Measurements from ENCODE around the gene SOX11.

The SOX11 gene

DNA sequence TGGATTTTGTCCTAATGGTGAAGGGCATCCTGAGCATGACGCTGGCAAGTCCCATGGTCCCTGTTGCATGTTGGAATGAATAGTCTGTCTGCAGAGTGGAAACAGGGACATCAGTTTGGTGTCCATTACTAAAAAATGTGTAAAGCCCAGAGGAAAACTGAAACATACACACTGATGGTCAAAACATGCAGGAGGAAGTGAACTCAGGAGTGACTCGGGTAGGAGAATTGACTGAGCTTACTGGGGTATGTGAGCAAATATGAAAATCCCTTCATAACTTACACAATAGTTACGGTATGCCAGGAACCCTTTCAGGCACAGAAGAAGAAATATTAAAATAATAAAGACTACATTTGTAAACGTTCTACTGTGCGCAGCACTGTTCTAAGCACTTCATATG, 5.6 kb upstream of the SOX11 start:
- TF ChIP-seq, protein P1, sequence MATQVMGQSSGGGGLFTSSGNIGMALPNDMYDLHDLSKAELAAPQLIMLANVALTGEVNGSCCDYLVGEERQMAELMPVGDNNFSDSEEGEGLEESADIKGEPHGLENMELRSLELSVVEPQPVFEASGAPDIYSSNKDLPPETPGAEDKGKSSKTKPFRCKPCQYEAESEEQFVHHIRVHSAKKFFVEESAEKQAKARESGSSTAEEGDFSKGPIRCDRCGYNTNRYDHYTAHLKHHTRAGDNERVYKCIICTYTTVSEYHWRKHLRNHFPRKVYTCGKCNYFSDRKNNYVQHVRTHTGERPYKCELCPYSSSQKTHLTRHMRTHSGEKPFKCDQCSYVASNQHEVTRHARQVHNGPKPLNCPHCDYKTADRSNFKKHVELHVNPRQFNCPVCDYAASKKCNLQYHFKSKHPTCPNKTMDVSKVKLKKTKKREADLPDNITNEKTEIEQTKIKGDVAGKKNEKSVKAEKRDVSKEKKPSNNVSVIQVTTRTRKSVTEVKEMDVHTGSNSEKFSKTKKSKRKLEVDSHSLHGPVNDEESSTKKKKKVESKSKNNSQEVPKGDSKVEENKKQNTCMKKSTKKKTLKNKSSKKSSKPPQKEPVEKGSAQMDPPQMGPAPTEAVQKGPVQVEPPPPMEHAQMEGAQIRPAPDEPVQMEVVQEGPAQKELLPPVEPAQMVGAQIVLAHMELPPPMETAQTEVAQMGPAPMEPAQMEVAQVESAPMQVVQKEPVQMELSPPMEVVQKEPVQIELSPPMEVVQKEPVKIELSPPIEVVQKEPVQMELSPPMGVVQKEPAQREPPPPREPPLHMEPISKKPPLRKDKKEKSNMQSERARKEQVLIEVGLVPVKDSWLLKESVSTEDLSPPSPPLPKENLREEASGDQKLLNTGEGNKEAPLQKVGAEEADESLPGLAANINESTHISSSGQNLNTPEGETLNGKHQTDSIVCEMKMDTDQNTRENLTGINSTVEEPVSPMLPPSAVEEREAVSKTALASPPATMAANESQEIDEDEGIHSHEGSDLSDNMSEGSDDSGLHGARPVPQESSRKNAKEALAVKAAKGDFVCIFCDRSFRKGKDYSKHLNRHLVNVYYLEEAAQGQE (IDR thresholded peaks at IDR 0.05; ENCODE audit: insufficient read depth in 1 of 2, low read depth in 2 of 2, low read length in 2 of 2), result no peak
- no peak for TF ChIP-seq POLR2AphosphoS5 (IDR thresholded peaks at IDR 0.05; ENCODE audit: low read depth, low read length)
- no peak for TF ChIP-seq SIN3A (IDR thresholded peaks at IDR 0.05; ENCODE audit: borderline replicate concordance, insufficient read depth, low read length)
- TF ChIP-seq FOXP2 (optimal IDR thresholded peaks at IDR 0.05; ENCODE audit: borderline replicate concordance, extremely low read depth, extremely low read length, insufficient read depth), result no peak
- TF ChIP-seq TAF1 (IDR thresholded peaks at IDR 0.05; ENCODE audit: borderline replicate concordance, insufficient read depth, low read length), result no peak

DNA sequence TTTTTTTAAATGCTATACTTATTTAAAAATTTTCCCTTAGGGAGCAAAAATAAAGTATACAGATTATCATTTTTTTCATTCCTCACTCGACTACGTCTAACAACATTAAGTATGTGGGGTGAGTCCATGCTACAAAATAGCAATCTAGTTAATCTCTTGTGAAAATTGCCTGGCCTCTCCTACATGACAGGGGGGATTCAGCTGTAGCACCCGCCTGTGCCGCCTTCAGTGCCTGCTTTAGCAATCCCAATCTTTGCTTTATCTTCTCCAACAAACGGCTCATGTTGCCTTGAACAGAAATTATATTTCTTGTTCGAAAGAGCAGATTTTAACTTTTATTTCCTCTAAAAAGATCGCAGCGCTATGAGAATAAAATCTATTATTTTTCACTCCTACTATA, 2.4 kb upstream of the SOX11 start:
- TF ChIP-seq TAF1 (IDR thresholded peaks at IDR 0.05; ENCODE audit: borderline replicate concordance, insufficient read depth, low read length) (no peak), FOXP2 (optimal IDR thresholded peaks at IDR 0.05; ENCODE audit: borderline replicate concordance, extremely low read depth, extremely low read length, insufficient read depth) (no peak), SIN3A (IDR thresholded peaks at IDR 0.05; ENCODE audit: borderline replicate concordance, insufficient read depth, low read length) (no peak), POLR2AphosphoS5 (IDR thresholded peaks at IDR 0.05; ENCODE audit: low read depth, low read length) (no peak)
- TF ChIP-seq, protein P1 (IDR thresholded peaks at IDR 0.05; ENCODE audit: insufficient read depth in 1 of 2, low read depth in 2 of 2, low read length in 2 of 2), result no peak

DNA sequence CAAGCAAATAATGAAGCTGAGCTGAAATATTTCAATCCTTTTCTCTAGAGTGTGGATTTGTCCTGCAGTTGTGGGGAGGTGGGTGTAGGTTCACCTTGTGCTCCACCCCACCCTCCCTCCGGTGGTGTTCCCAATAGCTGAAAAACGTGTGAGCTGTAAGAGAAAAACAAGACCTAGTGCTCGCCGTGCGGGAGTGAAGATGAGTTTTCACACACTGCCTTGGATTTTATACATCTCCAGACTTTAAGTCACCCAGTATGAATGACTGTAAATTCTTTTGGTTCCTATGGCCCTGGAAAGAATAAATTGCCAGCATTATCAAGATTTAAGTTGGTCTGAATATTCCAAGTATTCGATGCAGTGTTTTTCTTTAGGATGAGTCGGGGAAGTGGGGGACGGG, 1.9 kb upstream of the SOX11 start:
- TF ChIP-seq POLR2AphosphoS5 (IDR thresholded peaks at IDR 0.05; ENCODE audit: low read depth, low read length) (no peak), FOXP2 (optimal IDR thresholded peaks at IDR 0.05; ENCODE audit: borderline replicate concordance, extremely low read depth, extremely low read length, insufficient read depth) (no peak), SIN3A (IDR thresholded peaks at IDR 0.05; ENCODE audit: borderline replicate concordance, insufficient read depth, low read length) (no peak)

DNA sequence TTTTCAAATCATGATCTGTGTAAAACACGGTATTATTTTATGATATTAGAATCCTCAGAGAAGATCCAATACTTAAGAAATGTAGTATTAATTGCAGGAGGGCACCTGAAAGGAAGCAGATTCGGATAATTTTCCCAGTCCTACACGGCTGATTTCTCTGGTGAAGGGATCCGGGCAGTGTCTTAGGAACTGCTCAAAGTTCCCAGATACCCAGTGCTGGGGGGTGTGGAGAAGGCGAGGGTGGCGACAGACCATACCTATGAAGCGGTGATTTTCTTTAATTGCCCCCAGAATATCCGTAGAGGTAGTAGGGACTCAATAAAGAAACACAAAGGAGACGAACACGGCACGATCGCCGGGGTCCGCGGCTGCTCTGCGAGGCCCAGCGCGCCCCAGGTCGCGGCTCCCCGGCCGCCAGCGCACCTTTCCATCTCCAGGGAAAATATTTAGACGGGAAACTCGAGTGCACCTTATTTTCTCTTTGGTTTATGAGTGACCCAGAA, 1.4 kb upstream of the SOX11 start:
- no peak for TF ChIP-seq POLR2AphosphoS5 (IDR thresholded peaks at IDR 0.05; ENCODE audit: low read depth, low read length)
- TF ChIP-seq, protein P1 (IDR thresholded peaks at IDR 0.05; ENCODE audit: insufficient read depth in 1 of 2, low read depth in 2 of 2, low read length in 2 of 2), result no peak
- TF ChIP-seq FOXP2 (optimal IDR thresholded peaks at IDR 0.05; ENCODE audit: borderline replicate concordance, extremely low read depth, extremely low read length, insufficient read depth), result no peak
- TF ChIP-seq SIN3A (IDR thresholded peaks at IDR 0.05; ENCODE audit: borderline replicate concordance, insufficient read depth, low read length), result no peak
- no peak for TF ChIP-seq TAF1 (IDR thresholded peaks at IDR 0.05; ENCODE audit: borderline replicate concordance, insufficient read depth, low read length)

DNA sequence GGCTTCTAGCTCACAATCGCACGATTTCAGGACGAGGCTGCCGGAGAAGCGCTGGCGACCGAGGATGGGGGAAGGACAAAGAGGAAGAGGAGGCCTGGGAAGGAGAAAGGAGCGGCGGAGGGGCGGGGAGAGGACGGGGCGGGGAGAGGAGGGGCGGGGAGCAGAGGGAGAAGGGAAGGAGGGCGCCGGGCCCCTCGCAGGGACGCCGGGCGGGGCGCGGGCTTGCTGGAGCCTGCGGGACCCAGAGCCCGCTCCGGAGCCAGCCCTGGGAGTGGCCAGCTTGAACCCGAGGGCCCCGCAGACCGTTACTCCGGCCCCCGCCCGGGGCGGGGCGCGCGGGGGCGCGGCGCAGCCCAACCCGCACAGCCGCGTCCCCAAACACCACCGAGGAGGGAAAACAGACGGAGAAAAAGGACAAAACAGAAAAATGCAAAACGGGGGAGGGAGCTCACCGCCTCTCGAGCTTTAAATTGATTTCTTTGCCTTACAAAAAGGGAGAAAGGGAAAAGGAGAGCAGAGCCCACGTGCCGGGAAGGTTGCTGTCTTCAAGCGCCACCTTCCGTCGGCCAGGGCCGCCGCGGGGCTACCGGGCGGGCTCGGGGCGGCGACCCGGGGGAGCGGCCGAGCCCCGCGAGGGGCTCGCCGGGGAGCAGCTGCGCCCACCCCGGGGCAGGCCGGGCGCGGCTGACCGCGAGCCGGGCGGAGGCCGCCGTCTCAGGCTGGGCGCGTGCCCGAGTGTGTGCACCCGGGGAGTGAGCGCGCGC, 781 bp upstream of the SOX11 start:
- TF ChIP-seq, protein P1 (IDR thresholded peaks at IDR 0.05; ENCODE audit: insufficient read depth in 1 of 2, low read depth in 2 of 2, low read length in 2 of 2), result no peak
- no peak for TF ChIP-seq TAF1 (IDR thresholded peaks at IDR 0.05; ENCODE audit: borderline replicate concordance, insufficient read depth, low read length)
- no peak for TF ChIP-seq FOXP2 (optimal IDR thresholded peaks at IDR 0.05; ENCODE audit: borderline replicate concordance, extremely low read depth, extremely low read length, insufficient read depth)
- no peak for TF ChIP-seq SIN3A (IDR thresholded peaks at IDR 0.05; ENCODE audit: borderline replicate concordance, insufficient read depth, low read length)
- no peak for TF ChIP-seq POLR2AphosphoS5 (IDR thresholded peaks at IDR 0.05; ENCODE audit: low read depth, low read length)
